PFSK-1 (cell line): ENCODE measurements around the gene IGSF21.

Source experiments
- POLR2AphosphoS5 ChIP-seq: IDR thresholded peaks from 2 replicates; pipeline ENCODE4 v1.6.1; 2012; ENCODE audit warnings: low read depth, mild to moderate bottlenecking, control low read depth, low read length, moderate library complexity
- REST ChIP-seq, 2 experiments: IDR thresholded peaks; 2 replicates each; pipeline versions ENCODE4 v1.6.1 to v1.8.0; 2011 to 2012; ENCODE audit warnings: low read depth in 2 of 2, low read length in 2 of 2, control low read depth in 1 of 2, inconsistent platforms in 1 of 2, mild to moderate bottlenecking in 1 of 2, moderate library complexity in 1 of 2; ENCODE audit not compliant: insufficient read depth in 1 of 2
- SIN3A ChIP-seq: IDR thresholded peaks from 2 replicates; pipeline ENCODE4 v1.6.1; 2012; ENCODE audit warnings: mild to moderate bottlenecking, low read length, moderate library complexity, borderline replicate concordance; ENCODE audit not compliant: insufficient read depth
- TAF1 ChIP-seq: IDR thresholded peaks from 2 replicates; pipeline ENCODE4 v1.6.1; 2012; ENCODE audit warnings: low read length, control low read depth, borderline replicate concordance; ENCODE audit not compliant: insufficient read depth

DNA sequence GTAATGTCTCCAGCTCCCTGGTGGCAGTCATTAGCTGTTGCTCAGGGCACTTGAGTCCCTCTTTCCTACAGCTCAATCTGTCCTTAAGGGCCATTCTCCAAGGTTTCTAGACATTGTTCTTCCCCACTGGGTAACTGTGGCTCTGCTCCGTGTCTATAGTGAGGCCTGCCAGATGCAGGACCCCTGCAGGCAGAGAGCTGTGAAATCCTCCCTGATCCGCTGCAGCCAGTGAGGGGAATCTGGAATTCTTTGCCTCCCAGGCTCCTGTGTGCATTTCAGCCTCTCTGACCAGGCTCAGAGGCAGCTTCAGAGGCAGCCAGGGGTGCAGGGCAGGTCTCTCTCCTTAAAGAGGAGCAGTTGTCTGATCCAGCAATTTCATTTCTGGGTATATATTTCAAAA, 14.4 kb upstream of the IGSF21 start:
- TF ChIP-seq POLR2AphosphoS5 (no peak), REST (IDR thresholded peaks at IDR 0.05; ENCODE audit: insufficient read depth in 1 of 2, low read depth in 2 of 2, low read length in 2 of 2) (no peak), TAF1 (no peak), SIN3A (no peak)
